ENCODE measurements around the gene SF3B4. TPM values are rescaled to one million over a fixed set of nuclear protein-coding genes. Genes with fewer than 3 reads are reported as not detected.

SF3B4 gene
- total and polyA plus RNA-seq, 2 of the 13 experiments (the other 11 are each of a cell fraction or from before 2014, with no cell fraction given), result 13.8 to 14.8 TPM

- TF ChIP-seq, protein P1, sequence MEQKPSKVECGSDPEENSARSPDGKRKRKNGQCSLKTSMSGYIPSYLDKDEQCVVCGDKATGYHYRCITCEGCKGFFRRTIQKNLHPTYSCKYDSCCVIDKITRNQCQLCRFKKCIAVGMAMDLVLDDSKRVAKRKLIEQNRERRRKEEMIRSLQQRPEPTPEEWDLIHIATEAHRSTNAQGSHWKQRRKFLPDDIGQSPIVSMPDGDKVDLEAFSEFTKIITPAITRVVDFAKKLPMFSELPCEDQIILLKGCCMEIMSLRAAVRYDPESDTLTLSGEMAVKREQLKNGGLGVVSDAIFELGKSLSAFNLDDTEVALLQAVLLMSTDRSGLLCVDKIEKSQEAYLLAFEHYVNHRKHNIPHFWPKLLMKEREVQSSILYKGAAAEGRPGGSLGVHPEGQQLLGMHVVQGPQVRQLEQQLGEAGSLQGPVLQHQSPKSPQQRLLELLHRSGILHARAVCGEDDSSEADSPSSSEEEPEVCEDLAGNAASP (CRISPR knock-in tag; IDR thresholded peaks at IDR 0.05; ENCODE audit: borderline replicate concordance), result no peak
- TF ChIP-seq ZNF660 (CRISPR knock-in tag; IDR thresholded peaks at IDR 0.05; ENCODE audit: borderline replicate concordance, low read depth), result no peak
- TF ChIP-seq ZNF496 (CRISPR knock-in tag; IDR thresholded peaks at IDR 0.05; ENCODE audit: insufficient replicate concordance), result no peak
- TF ChIP-seq ZNF431 (CRISPR knock-in tag; IDR thresholded peaks at IDR 0.05; ENCODE audit: borderline replicate concordance, low read depth), result 0 out of 2 replicates have a peak, but pooled peaks have one; percentile 37
- TF ChIP-seq ASH2L (IDR thresholded peaks at IDR 0.05; ENCODE audit: insufficient read length, low read depth, low read length), result no peak
- no peak for TF ChIP-seq KAT2B (IDR thresholded peaks at IDR 0.05; ENCODE audit: borderline replicate concordance, low read depth, low read length)
- TF ChIP-seq ZSCAN30 (CRISPR knock-in tag; IDR thresholded peaks at IDR 0.05), result 0 out of 2 replicates have a peak, but pooled peaks have one; percentile 20
- TF ChIP-seq CEBPZ (IDR thresholded peaks at IDR 0.05; ENCODE audit: low read length), result no peak
- TF ChIP-seq DMAP1 (CRISPR knock-in tag; IDR thresholded peaks at IDR 0.05), result peak; percentile 26; the same call in 1 of the 2 replicates
- TF ChIP-seq ETV6 (CRISPR knock-in tag; conservative IDR thresholded peaks at IDR 0.05), result no peak
- no peak for TF ChIP-seq SUZ12 (IDR thresholded peaks at IDR 0.05; ENCODE audit: low read depth, low read length)
- TF ChIP-seq ZNF460 (CRISPR knock-in tag; IDR thresholded peaks at IDR 0.05; ENCODE audit: borderline replicate concordance), result no peak
- TF ChIP-seq SETDB1 (CRISPR knock-in tag; IDR thresholded peaks at IDR 0.05; ENCODE audit: borderline replicate concordance), result no peak
- TF ChIP-seq CCAR2 (optimal IDR thresholded peaks at IDR 0.05; ENCODE audit: low read depth, low read length), result no peak
- TF ChIP-seq, protein P2, sequence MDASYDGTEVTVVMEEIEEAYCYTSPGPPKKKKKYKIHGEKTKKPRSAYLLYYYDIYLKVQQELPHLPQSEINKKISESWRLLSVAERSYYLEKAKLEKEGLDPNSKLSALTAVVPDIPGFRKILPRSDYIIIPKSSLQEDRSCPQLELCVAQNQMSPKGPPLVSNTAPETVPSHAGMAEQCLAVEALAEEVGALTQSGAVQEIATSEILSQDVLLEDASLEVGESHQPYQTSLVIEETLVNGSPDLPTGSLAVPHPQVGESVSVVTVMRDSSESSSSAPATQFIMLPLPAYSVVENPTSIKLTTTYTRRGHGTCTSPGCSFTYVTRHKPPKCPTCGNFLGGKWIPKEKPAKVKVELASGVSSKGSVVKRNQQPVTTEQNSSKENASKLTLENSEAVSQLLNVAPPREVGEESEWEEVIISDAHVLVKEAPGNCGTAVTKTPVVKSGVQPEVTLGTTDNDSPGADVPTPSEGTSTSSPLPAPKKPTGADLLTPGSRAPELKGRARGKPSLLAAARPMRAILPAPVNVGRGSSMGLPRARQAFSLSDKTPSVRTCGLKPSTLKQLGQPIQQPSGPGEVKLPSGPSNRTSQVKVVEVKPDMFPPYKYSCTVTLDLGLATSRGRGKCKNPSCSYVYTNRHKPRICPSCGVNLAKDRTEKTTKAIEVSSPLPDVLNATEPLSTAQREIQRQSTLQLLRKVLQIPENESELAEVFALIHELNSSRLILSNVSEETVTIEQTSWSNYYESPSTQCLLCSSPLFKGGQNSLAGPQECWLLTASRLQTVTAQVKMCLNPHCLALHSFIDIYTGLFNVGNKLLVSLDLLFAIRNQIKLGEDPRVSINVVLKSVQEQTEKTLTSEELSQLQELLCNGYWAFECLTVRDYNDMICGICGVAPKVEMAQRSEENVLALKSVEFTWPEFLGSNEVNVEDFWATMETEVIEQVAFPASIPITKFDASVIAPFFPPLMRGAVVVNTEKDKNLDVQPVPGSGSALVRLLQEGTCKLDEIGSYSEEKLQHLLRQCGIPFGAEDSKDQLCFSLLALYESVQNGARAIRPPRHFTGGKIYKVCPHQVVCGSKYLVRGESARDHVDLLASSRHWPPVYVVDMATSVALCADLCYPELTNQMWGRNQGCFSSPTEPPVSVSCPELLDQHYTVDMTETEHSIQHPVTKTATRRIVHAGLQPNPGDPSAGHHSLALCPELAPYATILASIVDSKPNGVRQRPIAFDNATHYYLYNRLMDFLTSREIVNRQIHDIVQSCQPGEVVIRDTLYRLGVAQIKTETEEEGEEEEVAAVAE (CRISPR knock-in tag; IDR thresholded peaks at IDR 0.05; ENCODE audit: borderline replicate concordance), result peak; percentile 59; the same call in 1 of the 2 replicates
- TF ChIP-seq ZNF562 (CRISPR knock-in tag; IDR thresholded peaks at IDR 0.05; ENCODE audit: borderline replicate concordance), result no peak
- peak; percentile 5 for TF ChIP-seq KAT8 (CRISPR knock-in tag; IDR thresholded peaks at IDR 0.05)
- TF ChIP-seq TOPORS (CRISPR knock-in tag; IDR thresholded peaks at IDR 0.05), result peak; percentile 33; the same call in 1 of the 2 replicates
- TF ChIP-seq PAX8 (CRISPR knock-in tag; IDR thresholded peaks at IDR 0.05; ENCODE audit: borderline replicate concordance), result 0 out of 2 replicates have a peak, but pooled peaks have one; percentile 32
Observed at GRCh38 chr1:149886396-149887195, 41.0 kb downstream of the SF3B4 start (continued).

Data from HepG2 (cell line).